Pancreas (tissue), 10 donors: Measurements from ENCODE around the gene PLEKHH1. TPM values are rescaled to one million over a fixed set of nuclear protein-coding genes. Genes with fewer than 3 reads are reported as not detected.

ENCODE experiments used
- ATAC-seq, 4 donors: fragments of 200-7000 bp; cut with Tn5 transposase; one replicate each; pipeline versions ENCODE4 v1.8.0 to v1.9.1; 2020; ENCODE audit warnings: mild to moderate bottlenecking in 4 of 4, moderate library complexity in 4 of 4
- DNase-seq, 6 donors: peaks; one replicate each; pipeline ENCODE4 v3.0.0-alpha.2; 2020
- FAIRE-seq: peaks from 2 replicates; lab custom pipeline; 2012; peaks lifted over from hg19 to GRCh38; lab: Jason Lieb, UNC
- H3K27ac ChIP-seq, 4 donors: fragments of 200-600 bp; sonication (generic); 1 replicate in 3 of 4; 2 replicates in 1 of 4; pipeline versions ENCODE4 v1.5.0 to v1.8.0; 2020
- H3K27me3 ChIP-seq, 4 donors: fragments of 200-600 bp; one replicate each; pipeline ENCODE4 v1.8.0; 2021
- H3K36me3 ChIP-seq, 3 donors: fragments of 200-600 bp; sonication (generic) in 1 of 3; one replicate each; pipeline versions ENCODE4 v1.5.0 to v1.8.0; 2020 to 2021
- H3K4me1 ChIP-seq, 3 donors: fragments of 200-600 bp; one replicate each; pipeline ENCODE4 v1.8.0; 2021
- H3K4me3 ChIP-seq, 4 donors: fragments of 200-600 bp; sonication (generic) in 2 of 4; one replicate each; pipeline versions ENCODE4 v1.5.0 to v1.8.0; 2020 to 2021
- H3K9me3 ChIP-seq, 4 donors: fragments of 200-600 bp; one replicate each; pipeline ENCODE4 v1.8.0; 2021
- WGBS, 2 donors: extraction: QIAGEN DNeasy Blood & Tissue Kit; methylation state at CpG; one replicate each; pipeline ENCODE4 v1.1.7; 2013; 5-methylcytosine and 5-hydroxymethylcytosine counted together
- intact Hi-C, 3 donors: fragments of 100-400 bp; cut with DNase I; formaldehyde crosslinking; loops; one replicate each; pipeline versions ENCODE4 v1.11.1 to v1.14.2; 2022
- polyA plus RNA-seq, 2 donors: library from polyadenylated mRNA; stranded (reverse); fragments of 200-250 nt; gene quantifications; one replicate each; pipeline ENCODE4 v1.2.3, GENCODE V29; 2013
- total RNA-seq, 6 donors: library from RNA; stranded (reverse); fragmentation: NEBNext Ultra II Directional in 4 of 6; extraction: Animal tissue kit (Norgen Biotek cat#: 25700) in 4 of 6; gene quantifications; one replicate each; pipeline versions ENCODE4 v1.2.1 to v1.2.4, GENCODE V29; 2021 to 2023
- TF ChIP-seq, protein P1 (sequence below), 4 donors: fragments of 200-600 bp; sonication (generic) in 3 of 4; IDR thresholded peaks; one replicate each; pipeline versions ENCODE4 v1.5.0 to v1.8.0; 2021; ENCODE audit warnings: antibody characterized with exemption in 4 of 4
- donor health status: healthy with polysubstance abuse.
- donor health status: DM: no; HTN: no; CAD: no; lungs with moderate emphysema.
- donor health status: DM: no; HTN: no; CAD: no.
- donor health status: control.
- donor health status: control.
- donor health status: Bipolar disorder and iron deficiency.
- donor health status: DM: yes; HTN: yes; CAD: no.
- donor health status: DM: no; HTN: no; CAD: no.
- donor health status: DM: no; HTN: no; CAD: no.
- donor health status: DM: yes; HTN: yes; CAD: no.

The PLEKHH1 gene
- total and polyA plus RNA-seq, 8 donors, result 15.0 to 48.8 (median 22.6) TPM

DNA sequence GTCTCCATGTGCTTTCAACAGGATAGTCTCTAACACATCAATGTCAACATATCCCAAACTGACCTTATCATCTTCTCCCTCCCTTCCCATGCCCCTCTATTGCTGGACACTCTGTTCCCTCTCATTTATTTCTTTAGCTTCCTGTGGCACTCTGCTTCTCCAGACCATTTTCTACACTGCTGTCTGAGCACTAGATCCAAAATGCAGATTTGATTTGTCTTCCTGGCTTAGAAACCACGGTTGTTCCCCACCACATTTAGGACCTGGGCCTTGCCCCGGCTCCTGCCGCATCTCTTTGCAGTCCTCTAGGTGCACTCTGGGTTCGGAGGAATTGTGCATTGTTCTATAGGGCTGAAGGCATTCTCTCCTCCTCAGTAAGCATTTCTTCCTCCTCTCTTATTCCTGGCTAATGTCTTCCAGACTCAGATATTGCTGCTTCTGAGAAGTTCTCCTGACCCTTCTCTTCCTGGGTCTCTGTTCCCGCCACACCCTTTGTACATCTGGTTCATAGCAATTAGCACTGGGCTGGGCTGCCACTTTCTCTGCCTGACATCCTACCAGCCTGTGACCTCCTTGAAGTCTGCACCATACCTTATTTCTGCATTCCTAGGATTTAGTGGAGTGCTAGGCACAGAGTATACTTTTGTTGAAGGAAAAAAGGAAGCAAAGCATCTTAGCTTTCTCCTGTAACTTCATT lies 100.5 kb downstream of the PLEKHH1 start:
- TF ChIP-seq, protein P1, sequence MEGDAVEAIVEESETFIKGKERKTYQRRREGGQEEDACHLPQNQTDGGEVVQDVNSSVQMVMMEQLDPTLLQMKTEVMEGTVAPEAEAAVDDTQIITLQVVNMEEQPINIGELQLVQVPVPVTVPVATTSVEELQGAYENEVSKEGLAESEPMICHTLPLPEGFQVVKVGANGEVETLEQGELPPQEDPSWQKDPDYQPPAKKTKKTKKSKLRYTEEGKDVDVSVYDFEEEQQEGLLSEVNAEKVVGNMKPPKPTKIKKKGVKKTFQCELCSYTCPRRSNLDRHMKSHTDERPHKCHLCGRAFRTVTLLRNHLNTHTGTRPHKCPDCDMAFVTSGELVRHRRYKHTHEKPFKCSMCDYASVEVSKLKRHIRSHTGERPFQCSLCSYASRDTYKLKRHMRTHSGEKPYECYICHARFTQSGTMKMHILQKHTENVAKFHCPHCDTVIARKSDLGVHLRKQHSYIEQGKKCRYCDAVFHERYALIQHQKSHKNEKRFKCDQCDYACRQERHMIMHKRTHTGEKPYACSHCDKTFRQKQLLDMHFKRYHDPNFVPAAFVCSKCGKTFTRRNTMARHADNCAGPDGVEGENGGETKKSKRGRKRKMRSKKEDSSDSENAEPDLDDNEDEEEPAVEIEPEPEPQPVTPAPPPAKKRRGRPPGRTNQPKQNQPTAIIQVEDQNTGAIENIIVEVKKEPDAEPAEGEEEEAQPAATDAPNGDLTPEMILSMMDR (IDR thresholded peaks at IDR 0.05), result no peak
- Histone ChIP-seq H3K9me3 (no peaks in the 10 kb centered on the region), H3K27ac (no peak overlapping the region), H3K4me1 (no peaks in the 10 kb centered on the region), H3K4me3 (no peak overlapping the region), H3K27me3 (no peaks in the 10 kb centered on the region), H3K36me3 (no peaks in the 10 kb centered on the region)
- DNase-seq, result no peak
- no peak for ATAC-seq
- FAIRE-seq, result no peak
- intact Hi-C loops, result no loop called here
- 84 to 90% methylated on average over 5 of the region's 5 CpGs for WGBS, 2 donors

DNA sequence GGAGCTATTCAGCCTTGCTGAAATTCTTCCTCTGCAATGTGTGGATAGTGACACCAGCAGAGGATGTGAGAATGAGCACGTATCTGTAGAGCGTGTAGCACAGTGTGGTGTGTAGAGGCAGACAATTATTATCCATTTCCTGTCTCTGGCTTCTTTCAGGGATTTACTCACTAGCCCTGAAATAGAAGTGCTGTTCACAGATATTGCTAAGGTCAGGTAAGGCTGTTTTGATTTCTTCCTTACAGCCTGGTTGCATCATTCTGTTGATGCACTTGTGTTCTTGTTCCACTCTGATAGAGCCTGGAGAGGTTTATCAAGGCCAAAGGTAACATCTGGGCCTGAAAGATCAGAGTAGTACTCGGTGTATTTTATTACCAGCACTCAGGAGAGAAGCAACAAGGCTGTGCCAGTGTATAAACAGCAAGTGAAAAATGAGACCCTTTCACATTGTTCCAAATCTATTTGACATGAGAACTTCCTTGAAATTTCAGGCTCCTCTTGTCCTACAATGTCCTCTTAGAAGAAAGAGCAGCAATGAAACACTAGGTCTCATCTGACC lies 103.3 kb downstream of the PLEKHH1 start:
- WGBS, 2 donors, result 68 to 73% methylated on average over 3 of the region's 3 CpGs
- Histone ChIP-seq H3K36me3 (no peaks in the 10 kb centered on the region), H3K27me3 (no peaks in the 10 kb centered on the region), H3K9me3 (no peaks in the 10 kb centered on the region), H3K27ac (no peak overlapping the region), H3K4me3 (no peak overlapping the region), H3K4me1 (no peaks in the 10 kb centered on the region)
- ATAC-seq, result peak in 3 of 4 donors; percentile 43 to 81 (median 72)
- intact Hi-C loops, result no loop called here
- no peak for DNase-seq
- FAIRE-seq, result no peak
- TF ChIP-seq, protein P1 (IDR thresholded peaks at IDR 0.05), result no peak

DNA sequence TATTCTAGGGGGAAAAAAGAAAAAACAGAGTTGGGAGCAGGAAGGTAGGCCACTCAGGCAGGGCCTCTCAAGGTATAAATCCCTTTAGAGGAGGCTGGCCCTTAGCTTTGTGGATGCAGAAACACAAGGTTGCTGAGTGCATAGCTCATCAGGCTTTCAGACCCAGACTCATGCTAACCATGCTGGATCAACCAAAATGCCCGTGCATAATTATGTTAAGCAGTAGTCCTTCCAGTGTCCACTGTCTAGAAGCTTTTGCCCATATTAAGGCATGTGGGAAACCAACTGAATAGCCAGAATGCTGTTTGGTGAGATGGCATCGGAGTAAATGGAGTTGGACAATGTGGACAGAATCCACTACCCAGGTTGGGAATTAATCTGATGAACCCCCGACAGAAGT lies 105.6 kb downstream of the PLEKHH1 start:
- Histone ChIP-seq H3K27me3 (no peaks in the 10 kb centered on the region), H3K9me3 (no peaks in the 10 kb centered on the region), H3K27ac (no peak overlapping the region), H3K4me3 (no peak overlapping the region), H3K36me3 (no peaks in the 10 kb centered on the region), H3K4me1 (no peaks in the 10 kb centered on the region)
- no peak for ATAC-seq
- intact Hi-C loops, result no loop called here
- TF ChIP-seq, protein P1 (IDR thresholded peaks at IDR 0.05), result no peak
- WGBS, 2 donors, result 82 to 86% methylated on average over 3 of the region's 3 CpGs
- FAIRE-seq, result no peak
- DNase-seq, result no peak

Other genes starting within 250 kb of the PLEKHH1 start
- 10 to 100 TPM; 17.5 to 40.2 (median 22.2) TPM for gene ATP6V1D, start 173.5 kb upstream of the PLEKHH1 start, total RNA-seq
- gene ATP6V1D, start 173.5 kb upstream of the PLEKHH1 start, polyA plus RNA-seq, result 10 to 100 TPM; 24.0 to 35.9 TPM
- 10 to 100 TPM; 25.3 to 52.8 (median 39.5) TPM for gene EIF2S1, start 173.0 kb upstream of the PLEKHH1 start, total RNA-seq
- gene EIF2S1, start 173.0 kb upstream of the PLEKHH1 start, polyA plus RNA-seq, result 10 to 100 TPM; 14.9 to 27.5 TPM
- 1 to 10 TPM; 4.0 to 9.9 (median 6.6) TPM for gene PLEK2, start 121.1 kb upstream of the PLEKHH1 start, total RNA-seq
- gene PLEK2, start 121.1 kb upstream of the PLEKHH1 start, polyA plus RNA-seq, result 1 to 10 TPM; 6.0 to 8.6 TPM
- gene TMEM229B, start 44.6 kb upstream of the PLEKHH1 start, total RNA-seq, result 1 to 10 TPM; 2.2 to 7.5 (median 5.1) TPM
- gene TMEM229B, start 44.6 kb upstream of the PLEKHH1 start, polyA plus RNA-seq, result 1 to 10 TPM; 1.9 to 2.9 TPM
- gene PIGH, start 67.0 kb downstream of the PLEKHH1 start, total RNA-seq, result 10 to 100 TPM; 11.5 to 21.8 (median 13.7) TPM
- gene PIGH, start 67.0 kb downstream of the PLEKHH1 start, polyA plus RNA-seq, result 10 to 100 TPM; 14.2 to 27.4 TPM
- 1 to 10 TPM; 1.2 to 2.8 (median 1.4) TPM for gene ARG2, start 86.6 kb downstream of the PLEKHH1 start, total RNA-seq
- 10 to 100 TPM in 1 of 2 donors, 1 to 10 TPM in 1; 3.5 to 15.0 TPM for gene ARG2, start 86.6 kb downstream of the PLEKHH1 start, polyA plus RNA-seq
- gene VTI1B, start 141.3 kb downstream of the PLEKHH1 start, total RNA-seq, result 10 to 100 TPM; 48.0 to 73.3 (median 54.5) TPM
- gene VTI1B, start 141.3 kb downstream of the PLEKHH1 start, polyA plus RNA-seq, result 10 to 100 TPM; 40.9 to 46.3 TPM
- 10 to 100 TPM; 14.0 to 37.0 (median 21.7) TPM for gene RDH11, start 162.5 kb downstream of the PLEKHH1 start, total RNA-seq
- 10 to 100 TPM; 18.4 to 40.3 TPM for gene RDH11, start 162.5 kb downstream of the PLEKHH1 start, polyA plus RNA-seq
- 1 to 10 TPM; 1.0 to 2.5 (median 1.5) TPM for gene RDH12, start 168.6 kb downstream of the PLEKHH1 start, total RNA-seq
- gene RDH12, start 168.6 kb downstream of the PLEKHH1 start, polyA plus RNA-seq, result 1 to 10 TPM; 1.2 to 2.0 TPM